ENCODE measurements around the gene ASCL2. TPM values are rescaled to one million over a fixed set of nuclear protein-coding genes. Genes with fewer than 3 reads are reported as not detected.
A peak's percentile ranks its signal among the peaks of the same experiment; 100 is the strongest.
"Not testable (repeated sequence)": the region's sequence is repeated elsewhere in the genome, so short reads cannot be mapped to it uniquely, and the experiment has no call there.

ASCL2 gene
- total RNA-seq, 1 donor from 2014 or later, result 2.2 TPM

DNA sequence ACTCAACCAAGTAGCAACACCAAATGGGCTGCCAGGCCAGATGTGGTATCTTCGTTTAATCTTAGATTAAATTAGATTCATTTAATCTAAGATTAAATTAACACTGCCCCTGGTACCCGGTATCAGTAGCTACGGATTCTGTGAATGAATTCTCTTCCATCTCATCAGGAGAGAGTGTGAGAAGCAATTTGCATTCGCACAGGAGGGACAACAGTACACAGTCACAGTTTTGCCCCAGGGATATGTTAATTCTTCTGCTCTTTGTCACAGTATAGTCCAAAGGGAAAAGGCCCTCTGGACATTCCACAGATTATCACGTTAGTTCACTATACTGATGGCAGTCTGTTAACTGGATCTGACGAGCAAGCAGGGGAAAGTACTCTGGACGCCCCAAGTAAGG, 22.9 kb downstream of the ASCL2 start:
- Histone ChIP-seq H3K4me1 (no peaks in the 10 kb centered on the region), H3K27ac (no peak overlapping the region), H3K27me3 (no peaks in the 10 kb centered on the region), H3K36me3 (no peaks in the 10 kb centered on the region), H3K4me3 (no peak overlapping the region), H3K9me3 (no peaks in the 10 kb centered on the region)
- no peak for DNase-seq
- TF ChIP-seq, protein P1, sequence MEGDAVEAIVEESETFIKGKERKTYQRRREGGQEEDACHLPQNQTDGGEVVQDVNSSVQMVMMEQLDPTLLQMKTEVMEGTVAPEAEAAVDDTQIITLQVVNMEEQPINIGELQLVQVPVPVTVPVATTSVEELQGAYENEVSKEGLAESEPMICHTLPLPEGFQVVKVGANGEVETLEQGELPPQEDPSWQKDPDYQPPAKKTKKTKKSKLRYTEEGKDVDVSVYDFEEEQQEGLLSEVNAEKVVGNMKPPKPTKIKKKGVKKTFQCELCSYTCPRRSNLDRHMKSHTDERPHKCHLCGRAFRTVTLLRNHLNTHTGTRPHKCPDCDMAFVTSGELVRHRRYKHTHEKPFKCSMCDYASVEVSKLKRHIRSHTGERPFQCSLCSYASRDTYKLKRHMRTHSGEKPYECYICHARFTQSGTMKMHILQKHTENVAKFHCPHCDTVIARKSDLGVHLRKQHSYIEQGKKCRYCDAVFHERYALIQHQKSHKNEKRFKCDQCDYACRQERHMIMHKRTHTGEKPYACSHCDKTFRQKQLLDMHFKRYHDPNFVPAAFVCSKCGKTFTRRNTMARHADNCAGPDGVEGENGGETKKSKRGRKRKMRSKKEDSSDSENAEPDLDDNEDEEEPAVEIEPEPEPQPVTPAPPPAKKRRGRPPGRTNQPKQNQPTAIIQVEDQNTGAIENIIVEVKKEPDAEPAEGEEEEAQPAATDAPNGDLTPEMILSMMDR (IDR thresholded peaks at IDR 0.05), result no peak
- intact Hi-C loops (cut with DNase I), result no loop called here
- ATAC-seq, result no peak

DNA sequence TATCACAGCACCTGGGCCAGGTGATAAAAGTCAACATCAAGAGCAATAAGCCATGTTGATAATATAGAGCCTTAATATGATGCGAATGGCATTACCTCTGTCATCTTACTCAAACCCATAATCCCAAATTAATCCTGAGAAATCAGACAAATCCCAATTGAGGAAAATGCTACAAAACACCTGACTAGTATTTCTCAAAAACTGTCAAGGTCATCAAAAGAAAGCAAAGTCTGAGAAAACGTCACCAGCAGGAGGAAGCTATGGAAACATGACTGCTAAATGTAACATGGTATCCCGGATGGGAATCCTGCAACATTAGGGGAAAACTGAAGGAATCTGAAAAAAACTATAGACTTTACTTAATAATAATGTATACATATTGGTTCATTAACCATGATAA, 29.6 kb downstream of the ASCL2 start:
- DNase-seq, result no peak
- TF ChIP-seq, protein P1 (IDR thresholded peaks at IDR 0.05), result no peak
- intact Hi-C loops (cut with DNase I), result no loop called here

DNA sequence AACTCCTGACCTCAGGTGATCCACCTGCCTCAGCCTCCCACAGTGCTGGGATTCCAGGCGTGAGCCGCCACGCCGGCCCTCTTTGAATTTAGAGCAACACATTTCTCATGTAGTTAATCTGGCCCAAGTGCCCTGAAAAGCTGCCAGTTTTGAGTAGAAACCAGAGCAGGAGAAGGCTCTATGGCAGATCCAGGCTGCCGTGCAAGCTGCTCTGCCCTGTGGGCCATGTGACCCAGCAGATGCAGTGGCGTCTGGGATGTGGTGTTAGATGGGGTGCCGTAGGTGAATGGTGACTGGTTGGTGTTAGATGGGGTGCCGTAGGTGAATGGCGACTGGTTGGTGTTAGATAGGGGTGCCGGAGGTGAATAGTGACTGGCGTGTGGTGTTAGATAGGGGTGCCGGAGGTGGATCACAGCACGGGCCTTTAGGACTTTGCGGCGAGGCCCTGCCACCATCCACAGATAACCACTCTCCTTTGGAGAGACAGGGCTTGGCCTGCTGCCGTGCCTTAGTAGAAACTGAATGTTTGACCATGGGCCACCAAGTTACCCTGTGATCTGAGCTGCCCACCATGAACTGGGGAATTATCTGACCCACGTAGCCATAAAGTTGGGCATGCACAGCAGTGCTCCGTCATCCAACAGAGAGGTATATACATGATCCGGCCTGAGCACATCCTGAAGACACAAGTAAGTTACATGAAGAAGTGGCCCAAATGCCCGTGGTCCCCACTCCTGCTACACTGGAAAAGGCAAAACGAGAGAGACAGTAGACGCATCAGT, 32.7 kb downstream of the ASCL2 start:
- DNase-seq (no peak), ATAC-seq (no peak)
- H3K9me3 ChIP-seq, result no peaks in the 10 kb centered on the region
- H3K36me3 ChIP-seq, result no peaks in the 10 kb centered on the region
- no peaks in the 10 kb centered on the region for H3K27me3 ChIP-seq
- H3K27ac ChIP-seq, result no peak overlapping the region
- intact Hi-C loops (cut with DNase I), result no loop called here
- H3K4me1 ChIP-seq, result no peaks in the 10 kb centered on the region
- H3K4me3 ChIP-seq, result no peak overlapping the region
- TF ChIP-seq, protein P1 (IDR thresholded peaks at IDR 0.05), result no peak

More for the DNA sequence above, 29.6 kb downstream of the ASCL2 start:
- H3K36me3 ChIP-seq, result no peaks in the 10 kb centered on the region
- no peaks in the 10 kb centered on the region for H3K9me3 ChIP-seq
- no peak overlapping the region for H3K27ac ChIP-seq
- no peak overlapping the region for H3K4me3 ChIP-seq
- no peaks in the 10 kb centered on the region for H3K4me1 ChIP-seq
- no peak for ATAC-seq
- H3K27me3 ChIP-seq, result no peaks in the 10 kb centered on the region

DNA sequence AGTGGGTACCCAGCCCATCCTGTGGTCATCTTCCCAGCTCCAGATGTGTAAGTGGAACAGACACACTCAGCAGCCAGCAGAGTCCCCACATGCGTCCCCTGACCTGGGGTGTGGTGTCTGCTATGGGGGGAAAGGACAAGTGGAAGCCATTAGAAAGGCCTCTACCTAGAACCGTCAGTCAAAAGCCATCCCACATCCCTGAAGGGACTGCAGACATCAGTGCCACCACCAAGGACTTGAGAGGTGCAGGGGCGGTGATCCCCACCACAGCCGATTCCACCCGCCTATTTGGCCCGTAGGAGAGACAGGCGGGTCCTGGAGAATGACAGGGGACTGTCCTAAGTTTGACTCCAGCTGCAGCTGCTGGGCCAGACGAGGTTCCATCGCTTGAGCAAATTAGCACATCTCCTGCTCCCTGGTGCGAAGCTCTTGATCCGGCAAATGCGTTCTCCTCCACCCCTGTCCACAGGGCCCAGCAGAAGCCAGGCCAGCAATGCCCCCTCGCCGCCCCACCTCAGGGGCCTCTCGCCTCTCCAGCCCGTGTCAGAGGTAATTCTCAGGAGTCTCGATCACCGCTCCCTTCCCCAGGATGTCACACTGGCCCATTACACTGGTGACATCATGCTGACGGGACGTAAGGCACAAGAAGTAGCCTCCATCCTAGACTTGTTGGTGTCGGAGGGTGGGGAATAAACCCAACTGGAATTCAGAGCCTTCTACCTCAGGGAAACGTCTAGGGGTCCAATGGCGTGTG, 33.8 kb downstream of the ASCL2 start:
- ATAC-seq, result peak; percentile 17
- intact Hi-C loops (cut with DNase I), result not testable (repeated sequence)
- peak overlapping the region; percentile 55 for H3K27ac ChIP-seq

DNA sequence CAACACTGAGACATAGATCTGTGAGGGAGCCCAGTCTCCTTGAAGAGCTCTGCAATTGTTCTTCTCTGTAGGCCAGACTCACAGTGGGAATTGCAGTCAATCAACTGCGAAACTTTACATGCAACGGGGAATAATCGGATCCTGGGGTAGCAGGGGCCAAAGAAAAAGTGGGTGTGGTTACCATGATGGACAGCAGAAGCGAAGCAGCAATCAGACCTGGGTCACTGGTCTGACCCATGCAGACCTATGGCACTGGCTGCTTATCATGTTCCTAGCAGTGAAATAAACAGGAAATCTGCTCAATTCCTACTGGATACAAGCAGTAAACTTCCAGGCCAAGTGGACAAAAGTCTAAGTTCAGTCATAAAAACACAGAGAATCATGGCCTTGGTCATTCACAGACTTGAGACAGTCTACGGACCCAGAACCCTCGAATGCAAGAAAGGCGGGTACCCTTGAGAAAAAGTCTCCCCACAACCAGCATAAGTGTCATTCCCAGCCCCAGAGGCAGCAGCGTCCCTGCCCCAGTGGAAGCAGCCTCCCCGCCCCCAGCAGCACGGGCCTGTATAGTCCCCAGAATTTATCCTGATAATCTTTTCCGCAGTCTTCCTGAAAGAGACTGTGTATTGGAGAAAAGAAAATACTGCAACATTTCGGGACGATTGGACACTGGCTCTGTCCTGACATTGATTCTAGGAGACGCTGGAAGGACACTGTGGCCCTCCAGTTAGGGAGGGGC, 34.6 kb downstream of the ASCL2 start:
- intact Hi-C loops (cut with DNase I), result no loop called here
- Histone ChIP-seq H3K27me3 (no peaks in the 10 kb centered on the region), H3K36me3 (no peaks in the 10 kb centered on the region), H3K27ac (peak overlapping the region; percentile 55), H3K4me3 (no peak overlapping the region), H3K9me3 (no peaks in the 10 kb centered on the region), H3K4me1 (no peaks in the 10 kb centered on the region)
- TF ChIP-seq, protein P1 (IDR thresholded peaks at IDR 0.05), result no peak
- ATAC-seq (peak; percentile 46), DNase-seq (no peak)

More for the DNA sequence above, 33.8 kb downstream of the ASCL2 start:
- not testable (repeated sequence) for H3K27me3 ChIP-seq, DNase-seq, H3K4me1 ChIP-seq, H3K4me3 ChIP-seq, H3K36me3 ChIP-seq, H3K9me3 ChIP-seq

All from upper lobe of right lung (tissue), 1 donor.